HCT116 (cell line): ENCODE measurements around the gene LGR6. TPM values are rescaled to one million over a fixed set of nuclear protein-coding genes. Genes with fewer than 3 reads are reported as not detected.

ENCODE experiments used
- ATAC-seq: fragments of 200-7000 bp; cut with Tn5 transposase; 2 replicates; pipeline ENCODE4 v1.9.1; 2020; ENCODE audit warnings: mild to moderate bottlenecking, moderate library complexity
- BruUV-seq: library from RNA; stranded (reverse); fragments of 400-500 nt; replicated peaks from 2 replicates; lab custom pipeline; 2021; lab: Mats Ljungman, UMichigan
- CTCF ChIA-PET: fragments of 300-600 bp; sonication (Branson Sonifier 250); formaldehyde crosslinking; loops from one replicate; lab custom pipeline; 2021; ENCODE audit warnings: antibody characterized with exemption; lab: Charles Lee
- POLR2A ChIA-PET: fragments of 300-600, 350-600 bp; sonication (Branson Sonifier 250); formaldehyde crosslinking; loops from one replicate; lab custom pipeline; 2021; ENCODE audit warnings: antibody characterized with exemption; lab: Charles Lee
- RAD21 ChIA-PET, 2 experiments: fragments of 300-600 bp; sonication (Branson Sonifier 250); formaldehyde crosslinking; loops; one replicate each; lab custom pipeline; 2023; ENCODE audit warnings: low total read pairs in 2 of 2; ENCODE audit not compliant: uncharacterized antibody in 2 of 2, unreplicated experiment in 2 of 2, low non-redundant PET in 1 of 2; lab: Charles Lee
- DNase-seq: peaks from one replicate; pipeline ENCODE4 v3.0.0-alpha.2; 2010; ENCODE audit warnings: low read depth, low spot score
- H2AFZ ChIP-seq: fragments of 200-600 bp; shearing (Covaris generic), sonication (generic); 2 replicates; pipeline ENCODE4 v1.6.1; 2017; ENCODE audit warnings: low read depth, mixed run types, mixed read lengths, antibody characterized with exemption, low read length; ENCODE audit not compliant: poor library complexity, severe bottlenecking
- H3K27ac ChIP-seq: 2 replicates; pipeline ENCODE4 v1.5.1; 2012; ENCODE audit warnings: low read depth, low read length
- H3K27me3 ChIP-seq: fragments of 200-600 bp; sonication (generic); 2 replicates; pipeline ENCODE4 v1.6.1; 2016; ENCODE audit warnings: mixed run types, low read length, mixed read lengths; ENCODE audit not compliant: insufficient read depth
- H3K36me3 ChIP-seq, 2 experiments: fragments of 200-500 bp in 1 of 2; fragments of 200-600 bp in 1 of 2; sonication (Bioruptor generic) in 1 of 2; sonication (generic) in 1 of 2; 2 replicates each; pipeline versions ENCODE4 v1.5.1 to v1.6.1; 2014 to 2016; ENCODE audit warnings: low read length in 2 of 2, inconsistent platforms in 1 of 2, mixed read lengths in 1 of 2, mixed run types in 1 of 2; ENCODE audit not compliant: insufficient read depth in 2 of 2, control insufficient read depth in 1 of 2
- H3K4me1 ChIP-seq, 2 experiments: fragments of 200-600 bp in 1 of 2; sonication (generic) in 1 of 2; 2 replicates each; pipeline versions ENCODE4 v1.5.1 to v1.6.1; 2012 to 2017; ENCODE audit warnings: low read length in 2 of 2, inconsistent platforms in 1 of 2, mild to moderate bottlenecking in 1 of 2, mixed read lengths in 1 of 2, mixed run types in 1 of 2, moderate library complexity in 1 of 2; ENCODE audit not compliant: insufficient read depth in 2 of 2, control insufficient read depth in 1 of 2
- H3K4me2 ChIP-seq: fragments of 200-600 bp; sonication (generic); 2 replicates; pipeline ENCODE4 v1.6.1; 2017; ENCODE audit warnings: mixed run types, low read length, mixed read lengths
- H3K4me3 ChIP-seq, 2 experiments: fragments of 200-600 bp in 1 of 2; sonication (generic) in 1 of 2; replicated peaks in 1 of 2; 2 replicates each; pipeline ENCODE4 v1.5.1; 2011 to 2016; ENCODE audit warnings: low read length in 2 of 2, control low read depth in 1 of 2, low read depth in 1 of 2, mild to moderate bottlenecking in 1 of 2, mixed read lengths in 1 of 2, mixed run types in 1 of 2
- H3K79me2 ChIP-seq: fragments of 200-600 bp; sonication (generic); 2 replicates; pipeline ENCODE4 v1.6.1; 2017; ENCODE audit warnings: mild to moderate bottlenecking, mixed run types, low read length, moderate library complexity, mixed read lengths; ENCODE audit not compliant: insufficient read depth
- H3K9ac ChIP-seq: fragments of 200-600 bp; sonication (generic); 2 replicates; pipeline ENCODE4 v1.6.1; 2016; ENCODE audit warnings: low read length, mixed read lengths
- H3K9me2 ChIP-seq: fragments of 200-600 bp; sonication (generic), shearing (Covaris generic); 2 replicates; pipeline ENCODE4 v1.6.1; 2017; ENCODE audit warnings: mixed run types, mild to moderate bottlenecking, moderate library complexity; ENCODE audit not compliant: insufficient read depth
- H3K9me3 ChIP-seq, 2 experiments: fragments of 200-500 bp in 1 of 2; fragments of 200-600 bp in 1 of 2; sonication (Bioruptor generic) in 1 of 2; sonication (generic) in 1 of 2; 2 replicates each; pipeline ENCODE4 v1.6.1; 2014 to 2017; ENCODE audit warnings: low read length in 2 of 2, mixed read lengths in 2 of 2, inconsistent platforms in 1 of 2, low read depth in 1 of 2, mild to moderate bottlenecking in 1 of 2, mixed run types in 1 of 2, moderate library complexity in 1 of 2; ENCODE audit not compliant: control insufficient read depth in 1 of 2, insufficient read depth in 1 of 2
- H4K20me1 ChIP-seq: fragments of 200-600 bp; sonication (generic), shearing (Covaris generic); 2 replicates; pipeline ENCODE4 v1.6.1; 2017; ENCODE audit warnings: mixed run types, mild to moderate bottlenecking, moderate library complexity; ENCODE audit not compliant: insufficient read depth
- CEBPB ChIP-seq: IDR thresholded peaks from 2 replicates; pipeline ENCODE4 v1.6.1; 2012; ENCODE audit warnings: low read depth
- EGR1 ChIP-seq: IDR thresholded peaks from 2 replicates; pipeline ENCODE4 v1.6.1; 2012; ENCODE audit warnings: low read depth
- ELF1 ChIP-seq: IDR thresholded peaks from 2 replicates; pipeline ENCODE4 v1.6.1; 2012; ENCODE audit warnings: low read depth, borderline replicate concordance
- EZH2 ChIP-seq: fragments of 200-600 bp; sonication (generic); IDR thresholded peaks from 2 replicates; pipeline ENCODE4 v1.6.1; 2017; ENCODE audit warnings: antibody characterized with exemption, mixed run types
- EZH2phosphoT487 ChIP-seq: fragments of 200-600 bp; IDR thresholded peaks from 2 replicates; pipeline ENCODE4 v1.6.1; 2018; ENCODE audit warnings: antibody characterized with exemption, borderline replicate concordance
- FOSL1 ChIP-seq: IDR thresholded peaks from 2 replicates; pipeline ENCODE4 v1.6.1; 2012; ENCODE audit warnings: low read depth
- JUND ChIP-seq: IDR thresholded peaks from 2 replicates; pipeline ENCODE4 v1.6.1; 2012
- SP1 ChIP-seq: IDR thresholded peaks from 2 replicates; pipeline ENCODE4 v1.6.1; 2012; ENCODE audit warnings: low read depth
- SRF ChIP-seq: IDR thresholded peaks from 2 replicates; pipeline ENCODE4 v1.6.1; 2012; ENCODE audit warnings: low read depth
- TCF7L2 ChIP-seq: IDR thresholded peaks from 2 replicates; pipeline ENCODE4 v1.7.0; 2011; ENCODE audit warnings: borderline replicate concordance, inconsistent platforms; ENCODE audit not compliant: insufficient read depth, insufficient read length; ENCODE audit errors: extremely low read depth
- YY1 ChIP-seq: IDR thresholded peaks from 2 replicates; pipeline ENCODE4 v1.6.1; 2011; ENCODE audit warnings: low read length, low read depth, moderate library complexity, mild to moderate bottlenecking; ENCODE audit not compliant: insufficient replicate concordance; ENCODE audit errors: extremely low read depth
- ZFX ChIP-seq: fragments of 450-650 bp; IDR thresholded peaks from 2 replicates; pipeline ENCODE4 v1.6.1; 2017
- ZNF274 ChIP-seq: fragments of 200-500 bp; sonication (Bioruptor generic); IDR thresholded peaks from 2 replicates; pipeline ENCODE4 v1.6.1; 2014; ENCODE audit warnings: mild to moderate bottlenecking, low read depth, low read length, inconsistent platforms
- intact Hi-C: fragments of 100-400 bp; cut with micrococcal nuclease; formaldehyde crosslinking; loops from 2 replicates; pipeline ENCODE4 v1.10.0; 2022
- total RNA-seq: library from RNA; stranded (reverse); gene quantifications from one replicate; pipeline ENCODE4 v1.2.1, GENCODE V29; 2021; ENCODE audit not compliant: unreplicated experiment
- TF ChIP-seq, protein P1 (sequence below): IDR thresholded peaks from 2 replicates; pipeline ENCODE4 v1.6.1; 2012; ENCODE audit warnings: low read depth
- TF ChIP-seq, protein P2 (sequence below), 3 experiments: fragments of 200-600 bp in 1 of 3; sonication (generic) in 1 of 3; IDR thresholded peaks in 2 of 3; conservative IDR thresholded peaks in 1 of 3; 2 replicates each; pipeline ENCODE4 v1.5.1; 2012 to 2017; ENCODE audit warnings: low read depth in 2 of 3, low read length in 2 of 3, antibody characterized with exemption in 1 of 3, borderline replicate concordance in 1 of 3, control low read depth in 1 of 3, mild to moderate bottlenecking in 1 of 3, mixed read lengths in 1 of 3, mixed run types in 1 of 3, moderate library complexity in 1 of 3; ENCODE audit not compliant: insufficient read depth in 1 of 3
- TF ChIP-seq, protein P3 (sequence below): IDR thresholded peaks from 2 replicates; pipeline ENCODE4 v1.6.1; 2012

LGR6 gene
- total RNA-seq, 1 experiment from 2014 or later, result 0.20 TPM

DNA sequence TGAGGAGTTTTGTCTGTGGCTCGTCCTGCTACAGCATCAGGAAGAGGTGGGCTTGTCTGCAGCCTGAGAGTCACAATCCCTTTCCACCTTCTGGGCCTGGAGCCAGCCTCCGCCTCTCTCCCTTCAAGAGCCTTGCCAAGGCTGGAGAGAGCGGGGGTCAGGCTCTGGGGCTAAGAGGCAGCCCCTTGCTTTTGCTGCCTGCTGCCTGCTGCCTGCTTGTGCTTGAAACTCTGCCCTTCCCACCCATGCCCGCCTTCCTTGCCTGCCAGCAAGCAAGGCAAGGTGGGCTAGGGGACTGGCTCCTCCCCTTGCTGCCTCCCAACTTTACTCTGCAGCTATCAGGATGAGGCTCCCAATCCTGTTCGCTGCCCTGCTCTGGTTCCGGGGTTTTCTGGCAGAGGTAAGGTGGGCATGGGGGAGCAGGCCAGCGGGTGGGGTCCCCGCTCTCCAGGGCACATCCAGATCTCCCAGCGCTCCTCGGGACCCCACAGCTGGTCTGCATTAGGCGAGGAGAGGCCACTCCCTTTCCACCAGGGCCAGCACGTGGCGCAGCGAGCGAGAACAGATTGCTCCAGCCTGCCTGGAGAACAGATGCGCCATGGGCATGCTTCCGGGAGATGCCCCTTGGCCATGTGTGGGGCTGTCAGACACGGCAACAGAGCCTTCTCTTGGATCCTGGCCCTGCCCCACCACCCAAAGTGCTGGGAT is 25.7 kb upstream of the LGR6 start:
- H3K4me1 ChIP-seq, result no peaks in the 10 kb centered on the region
- ChIA-PET POLR2A (no interaction called here), CTCF (no interaction called here), RAD21 (no interaction called here)
- no peak overlapping the region for H3K27ac ChIP-seq
- H3K9me2 ChIP-seq, result no peaks in the 10 kb centered on the region
- no peaks in the 10 kb centered on the region for H4K20me1 ChIP-seq
- ATAC-seq (no peak), DNase-seq (no peak)
- H3K9me3 ChIP-seq, result no peaks in the 10 kb centered on the region
- no peak overlapping the region for H3K4me2 ChIP-seq
- H3K79me2 ChIP-seq, result no peaks in the 10 kb centered on the region
- H3K27me3 ChIP-seq, result no peaks in the 10 kb centered on the region
- TF ChIP-seq, protein P1, sequence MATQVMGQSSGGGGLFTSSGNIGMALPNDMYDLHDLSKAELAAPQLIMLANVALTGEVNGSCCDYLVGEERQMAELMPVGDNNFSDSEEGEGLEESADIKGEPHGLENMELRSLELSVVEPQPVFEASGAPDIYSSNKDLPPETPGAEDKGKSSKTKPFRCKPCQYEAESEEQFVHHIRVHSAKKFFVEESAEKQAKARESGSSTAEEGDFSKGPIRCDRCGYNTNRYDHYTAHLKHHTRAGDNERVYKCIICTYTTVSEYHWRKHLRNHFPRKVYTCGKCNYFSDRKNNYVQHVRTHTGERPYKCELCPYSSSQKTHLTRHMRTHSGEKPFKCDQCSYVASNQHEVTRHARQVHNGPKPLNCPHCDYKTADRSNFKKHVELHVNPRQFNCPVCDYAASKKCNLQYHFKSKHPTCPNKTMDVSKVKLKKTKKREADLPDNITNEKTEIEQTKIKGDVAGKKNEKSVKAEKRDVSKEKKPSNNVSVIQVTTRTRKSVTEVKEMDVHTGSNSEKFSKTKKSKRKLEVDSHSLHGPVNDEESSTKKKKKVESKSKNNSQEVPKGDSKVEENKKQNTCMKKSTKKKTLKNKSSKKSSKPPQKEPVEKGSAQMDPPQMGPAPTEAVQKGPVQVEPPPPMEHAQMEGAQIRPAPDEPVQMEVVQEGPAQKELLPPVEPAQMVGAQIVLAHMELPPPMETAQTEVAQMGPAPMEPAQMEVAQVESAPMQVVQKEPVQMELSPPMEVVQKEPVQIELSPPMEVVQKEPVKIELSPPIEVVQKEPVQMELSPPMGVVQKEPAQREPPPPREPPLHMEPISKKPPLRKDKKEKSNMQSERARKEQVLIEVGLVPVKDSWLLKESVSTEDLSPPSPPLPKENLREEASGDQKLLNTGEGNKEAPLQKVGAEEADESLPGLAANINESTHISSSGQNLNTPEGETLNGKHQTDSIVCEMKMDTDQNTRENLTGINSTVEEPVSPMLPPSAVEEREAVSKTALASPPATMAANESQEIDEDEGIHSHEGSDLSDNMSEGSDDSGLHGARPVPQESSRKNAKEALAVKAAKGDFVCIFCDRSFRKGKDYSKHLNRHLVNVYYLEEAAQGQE, result no peak
- TF ChIP-seq ZNF274, result no peak
- H3K4me3 ChIP-seq, result no peak overlapping the region
- no peak overlapping the region for H3K9ac ChIP-seq
- no peaks in the 10 kb centered on the region for H3K36me3 ChIP-seq
- intact Hi-C loops, result no loop called here
- BruUV-seq, result no TSS peak
- H2AFZ ChIP-seq, result no peak overlapping the region

DNA sequence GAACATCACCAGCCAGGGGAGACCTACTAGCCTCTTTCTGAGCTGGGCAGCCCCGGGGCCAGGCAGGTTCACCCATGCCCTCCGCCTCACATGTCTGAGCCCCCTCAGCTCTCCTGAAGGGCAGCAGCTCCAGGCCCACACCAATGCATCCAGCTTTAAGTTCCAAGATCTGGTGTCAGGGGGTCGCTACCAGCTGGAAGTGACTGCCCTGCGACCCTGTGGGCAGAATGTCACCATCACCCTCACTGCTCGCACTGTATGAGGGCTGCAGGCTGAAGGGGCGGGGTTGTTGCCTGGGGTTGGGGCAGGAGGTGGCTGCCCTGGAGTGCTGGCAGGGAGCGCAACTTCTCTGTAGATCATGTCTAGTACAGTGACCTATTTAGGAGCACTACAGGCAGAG is 24.7 kb upstream of the LGR6 start:
- no peaks in the 10 kb centered on the region for H3K4me1 ChIP-seq
- no peak overlapping the region for H2AFZ ChIP-seq
- H3K4me3 ChIP-seq, result no peak overlapping the region
- no peaks in the 10 kb centered on the region for H3K36me3 ChIP-seq
- BruUV-seq, result no TSS peak
- H4K20me1 ChIP-seq, result no peaks in the 10 kb centered on the region
- ATAC-seq (no peak), DNase-seq (no peak)
- no peak overlapping the region for H3K4me2 ChIP-seq
- H3K9ac ChIP-seq, result no peak overlapping the region
- intact Hi-C loops, result no loop called here
- CTCF ChIA-PET, result no interaction called here
- H3K9me3 ChIP-seq, result no peaks in the 10 kb centered on the region
- POLR2A ChIA-PET, result no interaction called here
- RAD21 ChIA-PET, result no interaction called here
- no peaks in the 10 kb centered on the region for H3K9me2 ChIP-seq
- no peaks in the 10 kb centered on the region for H3K79me2 ChIP-seq
- no peaks in the 10 kb centered on the region for H3K27me3 ChIP-seq
- no peak overlapping the region for H3K27ac ChIP-seq
- TF ChIP-seq JUND (no peak), SRF (no peak), EZH2phosphoT487 (no peak), ZFX (no peak), EGR1 (no peak), FOSL1 (no peak), CEBPB (no peak), EZH2 (no peak), ZNF274 (no peak), YY1 (no peak), SP1 (no peak), ELF1 (no peak), TCF7L2 (no peak)
- TF ChIP-seq, protein P2, sequence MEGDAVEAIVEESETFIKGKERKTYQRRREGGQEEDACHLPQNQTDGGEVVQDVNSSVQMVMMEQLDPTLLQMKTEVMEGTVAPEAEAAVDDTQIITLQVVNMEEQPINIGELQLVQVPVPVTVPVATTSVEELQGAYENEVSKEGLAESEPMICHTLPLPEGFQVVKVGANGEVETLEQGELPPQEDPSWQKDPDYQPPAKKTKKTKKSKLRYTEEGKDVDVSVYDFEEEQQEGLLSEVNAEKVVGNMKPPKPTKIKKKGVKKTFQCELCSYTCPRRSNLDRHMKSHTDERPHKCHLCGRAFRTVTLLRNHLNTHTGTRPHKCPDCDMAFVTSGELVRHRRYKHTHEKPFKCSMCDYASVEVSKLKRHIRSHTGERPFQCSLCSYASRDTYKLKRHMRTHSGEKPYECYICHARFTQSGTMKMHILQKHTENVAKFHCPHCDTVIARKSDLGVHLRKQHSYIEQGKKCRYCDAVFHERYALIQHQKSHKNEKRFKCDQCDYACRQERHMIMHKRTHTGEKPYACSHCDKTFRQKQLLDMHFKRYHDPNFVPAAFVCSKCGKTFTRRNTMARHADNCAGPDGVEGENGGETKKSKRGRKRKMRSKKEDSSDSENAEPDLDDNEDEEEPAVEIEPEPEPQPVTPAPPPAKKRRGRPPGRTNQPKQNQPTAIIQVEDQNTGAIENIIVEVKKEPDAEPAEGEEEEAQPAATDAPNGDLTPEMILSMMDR (IDR thresholded peaks at IDR 0.05 in 2 of 3, conservative IDR thresholded peaks at IDR 0.05 in 1 of 3; ENCODE audit: borderline replicate concordance in 1 of 3, insufficient read depth in 1 of 3, low read depth in 2 of 3, low read length in 2 of 3), result no peak
- TF ChIP-seq, protein P3, sequence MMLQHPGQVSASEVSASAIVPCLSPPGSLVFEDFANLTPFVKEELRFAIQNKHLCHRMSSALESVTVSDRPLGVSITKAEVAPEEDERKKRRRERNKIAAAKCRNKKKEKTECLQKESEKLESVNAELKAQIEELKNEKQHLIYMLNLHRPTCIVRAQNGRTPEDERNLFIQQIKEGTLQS, result no peak
